Kidney (tissue), 14 donors: ENCODE data around the gene ZNF316. TPM values are rescaled to one million over a fixed set of nuclear protein-coding genes. Genes with fewer than 3 reads are reported as not detected.

Source experiments
- DNase-seq, 5 donors: peaks; one replicate each; pipeline ENCODE4 v3.0.0-alpha.2; 2013 to 2020
- FAIRE-seq: peaks from 2 replicates; lab custom pipeline; 2012; peaks lifted over from hg19 to GRCh38; lab: Jason Lieb, UNC
- H3K27ac ChIP-seq, 2 donors: one replicate each; pipeline ENCODE4 v1.7.0; 2013; ENCODE audit warnings: low read depth in 2 of 2, low read length in 2 of 2, inconsistent platforms in 1 of 2
- H3K27me3 ChIP-seq: one replicate; pipeline ENCODE4 v1.7.1; 2013; ENCODE audit warnings: low read length, inconsistent platforms; ENCODE audit not compliant: control insufficient read depth, insufficient read depth
- H3K36me3 ChIP-seq, 3 donors: one replicate each; pipeline versions ENCODE4 v1.7.0 to v1.7.1; 2013; ENCODE audit warnings: low read length in 3 of 3, control low read depth in 1 of 3, inconsistent platforms in 1 of 3; ENCODE audit not compliant: insufficient read depth in 3 of 3, control insufficient read depth in 2 of 3
- H3K4me1 ChIP-seq, 3 donors: one replicate each; pipeline versions ENCODE4 v1.7.0 to v1.7.1; 2013; ENCODE audit warnings: low read length in 3 of 3, inconsistent platforms in 1 of 3, low read depth in 1 of 3; ENCODE audit not compliant: control insufficient read depth in 2 of 3, insufficient read depth in 2 of 3
- H3K4me3 ChIP-seq, 3 donors: one replicate each; pipeline versions ENCODE4 v1.7.0 to v1.8.1; 2013; ENCODE audit warnings: low read length in 3 of 3, control low read depth in 1 of 3, inconsistent platforms in 1 of 3
- H3K9ac ChIP-seq, 3 donors: one replicate each; pipeline versions ENCODE4 v1.7.0 to v1.7.1; 2013; ENCODE audit warnings: low read length in 3 of 3, control low read depth in 1 of 3, inconsistent platforms in 1 of 3
- H3K9me3 ChIP-seq, 3 donors: one replicate each; pipeline versions ENCODE4 v1.7.0 to v1.7.1; 2013; ENCODE audit warnings: low read length in 3 of 3, control low read depth in 1 of 3, inconsistent platforms in 1 of 3; ENCODE audit not compliant: control insufficient read depth in 2 of 3, insufficient read depth in 1 of 3
- intact Hi-C: fragments of 100-400 bp; cut with DNase I; formaldehyde crosslinking; loops from one replicate; pipeline ENCODE4 v1.11.1; 2022
- polyA plus RNA-seq: library from polyadenylated mRNA; stranded (reverse); fragments of 350-450 nt; fragmentation: Illumina TruSeq; extraction: RNeasy Lipid Tissue Mini Kit (QIAGEN cat#74804); gene quantifications from one replicate; pipeline ENCODE4 v1.2.3, GENCODE V29; 2014; ENCODE audit warnings: low read depth, low replicate concordance; ENCODE audit not compliant: insufficient read depth
- total RNA-seq: library from RNA; stranded (reverse); fragmentation: NEBNext Ultra II Directional; extraction: Animal tissue kit (Norgen Biotek cat#: 25700); gene quantifications from one replicate; pipeline ENCODE4 v1.2.1, GENCODE V29; 2021
- TF ChIP-seq, protein P1 (sequence below): IDR thresholded peaks from 3 replicates; pipeline ENCODE4 v1.5.1; 2012; ENCODE audit warnings: mild to moderate bottlenecking, moderate library complexity, borderline replicate concordance; ENCODE audit not compliant: insufficient read depth; ENCODE audit errors: extremely low read depth
- donor health status: control.
- donor health status: control.
- donor health status: control.
- donor health status: control.
- donor health status: control.
- donor health status: DM: yes; HTN: yes; CAD: no.
- donor health status: Normal renal cell carcinoma (clear cell type).

The ZNF316 gene
- total and polyA plus RNA-seq, 2 donors from 2014 or later: 7.2 to 31.7 TPM

DNA sequence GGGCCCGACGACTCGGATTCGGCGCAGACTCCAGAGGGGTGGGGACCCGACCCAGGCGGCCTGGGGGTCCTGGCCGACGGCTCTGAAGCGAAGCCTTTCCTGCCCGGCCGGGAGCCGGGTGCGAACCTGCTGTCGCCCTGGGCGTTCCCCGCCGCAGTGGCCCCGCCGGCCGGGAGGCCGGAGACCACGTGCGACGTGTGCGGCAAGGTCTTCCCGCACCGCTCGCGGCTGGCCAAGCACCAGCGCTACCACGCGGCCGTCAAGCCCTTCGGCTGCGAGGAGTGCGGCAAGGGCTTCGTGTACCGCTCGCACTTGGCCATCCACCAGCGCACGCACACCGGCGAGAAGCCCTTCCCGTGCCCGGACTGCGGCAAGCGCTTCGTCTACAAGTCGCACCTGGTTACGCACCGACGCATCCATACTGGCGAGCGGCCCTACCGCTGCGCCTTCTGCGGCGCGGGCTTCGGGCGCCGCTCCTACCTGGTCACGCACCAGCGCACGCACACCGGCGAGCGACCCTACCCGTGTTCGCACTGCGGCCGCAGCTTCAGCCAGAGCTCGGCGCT lies 15.4 kb downstream of the ZNF316 start:
- peak in 1 of 5 donors; percentile 33 for DNase-seq
- Histone ChIP-seq H3K9ac (no peak overlapping the region), H3K36me3 (peaks cover 0 to 6% (median 2%) of the 10 kb centered on the region in 3 donors), H3K4me1 (no peaks in the 10 kb centered on the region), H3K9me3 (no peaks in the 10 kb centered on the region), H3K27ac (no peak overlapping the region), H3K4me3 (no peak overlapping the region), H3K27me3 (no peaks in the 10 kb centered on the region)
- intact Hi-C loops: no loop called here
- TF ChIP-seq, protein P1, sequence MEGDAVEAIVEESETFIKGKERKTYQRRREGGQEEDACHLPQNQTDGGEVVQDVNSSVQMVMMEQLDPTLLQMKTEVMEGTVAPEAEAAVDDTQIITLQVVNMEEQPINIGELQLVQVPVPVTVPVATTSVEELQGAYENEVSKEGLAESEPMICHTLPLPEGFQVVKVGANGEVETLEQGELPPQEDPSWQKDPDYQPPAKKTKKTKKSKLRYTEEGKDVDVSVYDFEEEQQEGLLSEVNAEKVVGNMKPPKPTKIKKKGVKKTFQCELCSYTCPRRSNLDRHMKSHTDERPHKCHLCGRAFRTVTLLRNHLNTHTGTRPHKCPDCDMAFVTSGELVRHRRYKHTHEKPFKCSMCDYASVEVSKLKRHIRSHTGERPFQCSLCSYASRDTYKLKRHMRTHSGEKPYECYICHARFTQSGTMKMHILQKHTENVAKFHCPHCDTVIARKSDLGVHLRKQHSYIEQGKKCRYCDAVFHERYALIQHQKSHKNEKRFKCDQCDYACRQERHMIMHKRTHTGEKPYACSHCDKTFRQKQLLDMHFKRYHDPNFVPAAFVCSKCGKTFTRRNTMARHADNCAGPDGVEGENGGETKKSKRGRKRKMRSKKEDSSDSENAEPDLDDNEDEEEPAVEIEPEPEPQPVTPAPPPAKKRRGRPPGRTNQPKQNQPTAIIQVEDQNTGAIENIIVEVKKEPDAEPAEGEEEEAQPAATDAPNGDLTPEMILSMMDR: no peak
- no peak for FAIRE-seq

DNA sequence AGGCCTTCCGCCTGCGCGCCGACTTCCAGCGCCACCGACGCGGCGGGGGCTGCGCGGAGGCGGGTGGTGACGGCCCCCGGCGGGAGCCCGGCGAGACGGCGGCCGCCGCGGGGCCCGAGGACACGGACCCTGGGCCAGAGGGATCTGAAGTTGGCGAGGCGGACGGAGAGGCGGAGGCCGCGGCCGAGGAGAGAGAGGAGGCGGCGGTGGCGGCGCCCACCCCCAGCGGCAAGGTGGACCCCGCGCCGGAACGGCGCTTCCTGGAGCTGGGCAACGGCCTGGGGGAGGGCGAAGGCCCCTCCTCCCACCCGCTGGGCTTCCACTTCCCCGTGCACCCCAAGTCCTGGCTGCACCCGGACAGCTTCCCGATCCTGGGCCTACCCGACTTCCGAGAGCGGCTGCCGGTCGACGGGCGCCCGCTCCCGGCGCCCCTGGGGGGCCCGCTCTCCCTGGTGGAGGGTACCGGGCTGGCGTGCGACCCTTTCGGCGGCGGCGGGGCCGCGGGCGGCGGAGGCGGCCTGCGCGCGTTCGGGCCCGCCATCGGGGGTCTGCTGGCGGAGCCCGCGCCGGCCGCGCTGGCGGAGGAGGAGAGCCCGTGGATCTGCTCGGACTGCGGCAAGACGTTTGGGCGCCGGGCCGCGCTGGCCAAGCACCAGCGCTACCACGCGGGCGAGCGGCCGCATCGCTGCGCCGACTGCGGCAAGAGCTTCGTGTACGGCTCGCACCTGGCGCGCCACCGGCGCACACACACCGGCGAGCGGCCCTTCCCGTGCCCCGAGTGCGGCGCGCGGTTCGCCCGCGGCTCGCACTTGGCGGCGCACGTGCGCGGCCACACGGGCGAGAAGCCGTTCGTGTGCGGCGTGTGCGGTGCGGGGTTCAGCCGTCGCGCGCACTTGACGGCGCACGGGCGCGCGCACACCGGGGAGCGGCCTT lies 16.2 kb downstream of the ZNF316 start:
- no peak overlapping the region for H3K9ac ChIP-seq
- intact Hi-C loops: no loop called here
- no peaks in the 10 kb centered on the region for H3K9me3 ChIP-seq
- no peak for DNase-seq
- H3K27me3 ChIP-seq: no peaks in the 10 kb centered on the region
- H3K4me1 ChIP-seq: no peaks in the 10 kb centered on the region
- no peak overlapping the region for H3K27ac ChIP-seq
- peaks cover 0 to 6% (median 2%) of the 10 kb centered on the region in 3 donors for H3K36me3 ChIP-seq
- no peak overlapping the region for H3K4me3 ChIP-seq
- TF ChIP-seq, protein P1: no peak
- FAIRE-seq: no peak

DNA sequence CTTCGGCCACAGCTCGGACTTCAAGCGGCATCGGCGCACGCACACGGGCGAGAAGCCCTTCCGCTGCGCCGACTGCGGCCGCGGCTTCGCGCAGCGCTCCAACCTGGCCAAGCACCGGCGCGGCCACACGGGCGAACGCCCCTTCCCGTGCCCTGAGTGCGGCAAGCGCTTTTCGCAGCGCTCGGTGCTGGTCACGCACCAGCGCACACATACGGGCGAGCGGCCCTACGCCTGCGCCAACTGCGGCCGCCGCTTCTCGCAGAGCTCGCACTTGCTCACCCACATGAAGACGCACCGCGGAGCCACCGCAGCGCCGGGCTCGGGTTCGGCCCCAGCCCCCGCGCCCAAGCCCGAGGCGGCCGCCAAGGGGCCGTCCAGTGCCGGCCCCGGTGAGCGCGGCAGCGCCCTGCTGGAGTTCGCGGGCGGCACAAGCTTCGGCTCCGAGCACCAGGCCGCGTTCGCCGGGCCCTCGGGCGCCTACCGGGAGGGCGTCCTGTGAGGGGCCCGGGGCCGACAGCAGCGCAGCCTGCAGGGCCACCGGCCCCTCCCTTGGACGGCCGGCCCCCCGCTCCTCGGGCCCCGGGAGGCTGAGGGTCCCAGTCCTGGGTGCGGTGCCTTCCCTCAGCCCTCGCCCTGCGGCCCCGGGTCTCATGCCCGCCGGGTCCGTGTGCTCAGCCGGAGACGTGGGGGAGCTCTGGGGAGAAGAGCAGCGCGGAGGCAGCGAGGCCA lies 17.2 kb downstream of the ZNF316 start:
- FAIRE-seq: no peak
- intact Hi-C loops: no loop called here
- Histone ChIP-seq H3K4me3 (no peak overlapping the region), H3K9me3 (no peaks in the 10 kb centered on the region), H3K4me1 (no peaks in the 10 kb centered on the region), H3K27me3 (no peaks in the 10 kb centered on the region), H3K36me3 (peaks cover 0 to 6% (median 2%) of the 10 kb centered on the region in 3 donors), H3K9ac (no peak overlapping the region), H3K27ac (no peak overlapping the region)
- DNase-seq: peak in 1 of 5 donors; percentile 42
- TF ChIP-seq, protein P1: no peak
